WTC11 (cell line): ENCODE measurements around the gene CEP68.

Experiments used
- CREB1 ChIP-seq: sonication (generic); formaldehyde crosslinking; IDR thresholded peaks from 2 replicates; pipeline ENCODE4 v1.8.0; 2023; ENCODE audit warnings: mild to moderate bottlenecking, missing genetic modification reagents
- CTCF ChIP-seq: fragments of 200-600 bp; IDR thresholded peaks from 2 replicates; pipeline ENCODE4 v1.8.0; 2022; ENCODE audit warnings: antibody characterized with exemption
- E2F1 ChIP-seq: sonication (generic); formaldehyde crosslinking; IDR thresholded peaks from 2 replicates; pipeline ENCODE4 v1.8.0; 2022; ENCODE audit warnings: mild to moderate bottlenecking, missing genetic modification reagents
- IRF2 ChIP-seq: sonication (generic); formaldehyde crosslinking; IDR thresholded peaks from 2 replicates; pipeline ENCODE4 v1.8.0; 2022; ENCODE audit warnings: low read depth, missing genetic modification reagents, borderline replicate concordance
- KAT7 ChIP-seq: sonication (generic); formaldehyde crosslinking; IDR thresholded peaks from 2 replicates; pipeline ENCODE4 v1.8.1; 2023; ENCODE audit warnings: missing genetic modification reagents, mild to moderate bottlenecking, borderline replicate concordance
- MAX ChIP-seq: sonication (generic); formaldehyde crosslinking; IDR thresholded peaks from 2 replicates; pipeline ENCODE4 v1.8.0; 2022; ENCODE audit warnings: mild to moderate bottlenecking, missing genetic modification reagents
- MLX ChIP-seq: sonication (generic); formaldehyde crosslinking; IDR thresholded peaks from 2 replicates; pipeline ENCODE4 v1.8.1; 2023; ENCODE audit warnings: mild to moderate bottlenecking, missing genetic modification reagents, moderate library complexity
- MYBL2 ChIP-seq: sonication (generic); formaldehyde crosslinking; IDR thresholded peaks from 2 replicates; pipeline ENCODE4 v1.8.1; 2023; ENCODE audit warnings: mild to moderate bottlenecking, moderate library complexity, missing genetic modification reagents
- NFYB ChIP-seq: sonication (generic); formaldehyde crosslinking; conservative IDR thresholded peaks from 2 replicates; pipeline ENCODE4 v1.8.0; 2022; ENCODE audit warnings: low read depth, missing genetic modification reagents
- ZNF317 ChIP-seq: sonication (generic); formaldehyde crosslinking; IDR thresholded peaks from 2 replicates; pipeline ENCODE4 v1.8.1; 2023; ENCODE audit warnings: low read depth, mild to moderate bottlenecking, moderate library complexity, missing genetic modification reagents, borderline replicate concordance
- TF ChIP-seq, protein P1 (sequence below): sonication (generic); formaldehyde crosslinking; IDR thresholded peaks from 2 replicates; pipeline ENCODE4 v1.8.0; 2022; ENCODE audit warnings: mild to moderate bottlenecking, missing genetic modification reagents

DNA sequence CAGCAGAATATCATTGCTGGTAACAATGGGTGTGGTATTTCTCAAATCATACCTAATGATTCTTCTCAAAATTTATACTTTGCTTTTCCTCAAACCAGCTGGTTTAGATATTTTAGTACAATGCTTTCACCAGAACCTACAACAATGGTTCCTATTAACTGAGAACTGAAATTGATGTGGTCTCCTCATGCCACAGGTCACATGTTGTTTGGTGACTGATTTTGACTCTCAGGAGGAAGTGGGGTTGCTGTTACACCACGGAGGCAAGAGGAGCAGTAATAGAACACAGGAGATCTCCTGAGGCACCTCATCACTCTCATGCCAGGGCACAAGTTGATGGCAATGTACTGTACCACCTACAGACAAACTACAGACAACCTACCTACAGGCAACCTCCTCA is 3.0 kb upstream of the CEP68 start:
- no peak for TF ChIP-seq CTCF
- TF ChIP-seq MLX (CRISPR knock-in tag) = no peak
- TF ChIP-seq MAX = no peak
- TF ChIP-seq MYBL2 (CRISPR knock-in tag) = no peak
- TF ChIP-seq NFYB (CRISPR knock-in tag) = no peak
- TF ChIP-seq KAT7 (CRISPR knock-in tag) = no peak
- no peak for TF ChIP-seq ZNF317 (CRISPR knock-in tag)
- TF ChIP-seq, protein P1, sequence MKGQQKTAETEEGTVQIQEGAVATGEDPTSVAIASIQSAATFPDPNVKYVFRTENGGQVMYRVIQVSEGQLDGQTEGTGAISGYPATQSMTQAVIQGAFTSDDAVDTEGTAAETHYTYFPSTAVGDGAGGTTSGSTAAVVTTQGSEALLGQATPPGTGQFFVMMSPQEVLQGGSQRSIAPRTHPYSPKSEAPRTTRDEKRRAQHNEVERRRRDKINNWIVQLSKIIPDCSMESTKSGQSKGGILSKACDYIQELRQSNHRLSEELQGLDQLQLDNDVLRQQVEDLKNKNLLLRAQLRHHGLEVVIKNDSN (CRISPR knock-in tag) = no peak
- TF ChIP-seq CREB1 (CRISPR knock-in tag) = no peak
- no peak for TF ChIP-seq IRF2 (CRISPR knock-in tag)
- no peak for TF ChIP-seq E2F1
